ENCODE measurements around the gene TTLL9.
"Not testable (repeated sequence)": the region's sequence is repeated elsewhere in the genome, so short reads cannot be mapped to it uniquely, and the experiment has no call there.

Gene TTLL9

GRCh38 chr20:31869942-31870725, at the start of gene TTLL9, which contains the start of gene DUSP15:
Gene TTLL9, plus strand, starts transcription at chr20:31870634. Its CDS starts 493 bp downstream, at chr20:31871127.
Gene DUSP15, minus strand, starts transcription at chr20:31870527. Its CDS starts 190 bp downstream, at chr20:31870337.
- peak; percentile 29 for DNase-seq

- no peak for DNase-seq
Observed at GRCh38 chr20:31821427-31821826, 49.0 kb upstream of the TTLL9 start.

- DNase-seq: peak; percentile 97
Observed at GRCh38 chr20:31822421-31823330, 47.8 kb upstream of the TTLL9 start.

GRCh38 chr20:31823360-31824124, 46.9 kb upstream of the TTLL9 start:
- no peak for DNase-seq

- no peak for DNase-seq
Observed at GRCh38 chr20:31824125-31824485, 46.3 kb upstream of the TTLL9 start.

- DNase-seq: no peak
Observed at GRCh38 chr20:31824554-31825313, 45.7 kb upstream of the TTLL9 start.

- DNase-seq: no peak
Observed at GRCh38 chr20:31826074-31826473, 44.4 kb upstream of the TTLL9 start.

GRCh38 chr20:31827059-31827458, 43.4 kb upstream of the TTLL9 start:
- no peak for DNase-seq

GRCh38 chr20:31828016-31828415, 42.4 kb upstream of the TTLL9 start:
- not testable (repeated sequence) for DNase-seq

GRCh38 chr20:31829731-31830130, 40.7 kb upstream of the TTLL9 start:
- no peak for DNase-seq

GRCh38 chr20:31830406-31830981, 39.9 kb upstream of the TTLL9 start:
- DNase-seq: no peak

- no peak for DNase-seq
Observed at GRCh38 chr20:31831211-31831610, 39.2 kb upstream of the TTLL9 start.

GRCh38 chr20:31831771-31832306, 38.6 kb upstream of the TTLL9 start:
- DNase-seq: no peak

GRCh38 chr20:31833130-31833930, 37.1 kb upstream of the TTLL9 start:
- peak; percentile 9 for DNase-seq

- no peak for DNase-seq
Observed at GRCh38 chr20:31833931-31834521, 36.4 kb upstream of the TTLL9 start.

GRCh38 chr20:31835554-31835953, 34.9 kb upstream of the TTLL9 start:
- no peak for DNase-seq

- no peak for DNase-seq
Observed at GRCh38 chr20:31835977-31836852, 34.2 kb upstream of the TTLL9 start.

- no peak for DNase-seq
Observed at GRCh38 chr20:31836853-31837608, 33.4 kb upstream of the TTLL9 start.

All from NCI-H1105 treated with DMSO at 0.1 percent for 48 hours (cell line).